Psoas muscle (tissue), 8 donors: Measurements from ENCODE around the gene ZNRF2. TPM values are rescaled to one million over a fixed set of nuclear protein-coding genes. Genes with fewer than 3 reads are reported as not detected.

Source experiments
- ATAC-seq, 4 donors: fragments of 200-7000 bp; cut with Tn5 transposase; one replicate each; pipeline ENCODE4 v1.9.1; 2020; ENCODE audit warnings: moderate library complexity in 3 of 4, mild to moderate bottlenecking in 2 of 4
- DNase-seq, 2 donors: peaks; one replicate each; pipeline ENCODE4 v3.0.0-alpha.2; 2020
- H3K27ac ChIP-seq: fragments of 200-600 bp; one replicate; pipeline ENCODE4 v1.8.0; 2022
- H3K27me3 ChIP-seq, 3 donors: fragments of 200-600 bp in 1 of 3; one replicate each; pipeline versions ENCODE4 v1.6.1 to v1.8.0; 2013 to 2022; ENCODE audit warnings: low read length in 2 of 3, mild to moderate bottlenecking in 2 of 3, moderate library complexity in 1 of 3; ENCODE audit not compliant: insufficient read depth in 3 of 3
- H3K36me3 ChIP-seq, 2 donors: fragments of 200-600 bp in 1 of 2; one replicate each; pipeline versions ENCODE4 v1.6.1 to v1.8.0; 2013 to 2022; ENCODE audit warnings: low read depth in 1 of 2, mild to moderate bottlenecking in 1 of 2, moderate library complexity in 1 of 2; ENCODE audit not compliant: insufficient read depth in 1 of 2
- H3K4me1 ChIP-seq: fragments of 200-600 bp; one replicate; pipeline ENCODE4 v1.8.0; 2022
- H3K4me3 ChIP-seq: fragments of 200-600 bp; one replicate; pipeline ENCODE4 v1.8.0; 2022; ENCODE audit warnings: mild to moderate bottlenecking
- H3K9me3 ChIP-seq: fragments of 200-600 bp; one replicate; pipeline ENCODE4 v1.8.0; 2022
- WGBS, 3 donors: extraction: QIAGEN DNeasy Blood & Tissue Kit; methylation state at CpG; one replicate each; pipeline versions ENCODE4 v1.1.6 to v1.1.7; 2013; 5-methylcytosine and 5-hydroxymethylcytosine counted together
- intact Hi-C, 2 donors: fragments of 100-400 bp; cut with DNase I; formaldehyde crosslinking; loops; one replicate each; pipeline versions ENCODE4 v1.11.0 to v1.14.2; 2022
- polyA plus RNA-seq, 3 donors: library from polyadenylated mRNA; stranded (reverse); fragments of 200-250 nt; gene quantifications; one replicate each; pipeline ENCODE4 v1.2.3, GENCODE V29; 2013
- total RNA-seq, 4 donors: library from RNA; stranded (reverse); fragmentation: NEBNext Ultra II Directional in 2 of 4; extraction: Animal tissue kit (Norgen Biotek cat#: 25700) in 2 of 4; gene quantifications; one replicate each; pipeline versions ENCODE4 v1.2.1 to v1.2.4, GENCODE V29; 2021 to 2023
- TF ChIP-seq, protein P1 (sequence below): fragments of 200-600 bp; IDR thresholded peaks from one replicate; pipeline ENCODE4 v1.8.0; 2022; ENCODE audit warnings: antibody characterized with exemption
- donor health status: healthy with polysubstance abuse.
- donor health status: DM: no; HTN: no; CAD: no; lungs with moderate emphysema.
- donor health status: Bipolar disorder and iron deficiency.
- donor health status: healthy.
- donor health status: DM: yes; HTN: yes; CAD: no.
- donor health status: DM: no; HTN: no; CAD: no.
- donor health status: DM: no; HTN: no; CAD: no.
- donor health status: DM: yes; HTN: yes; CAD: no.

ZNRF2 gene
- total and polyA plus RNA-seq, 7 donors = 3.9 to 21.5 (median 10.2) TPM

GRCh38 chr7:30252885-30253795, 31.3 kb upstream of the ZNRF2 start:
- Histone ChIP-seq H3K27me3 (no peaks in the 10 kb centered on the region), H3K27ac (peak overlapping the region; percentile 74), H3K9me3 (no peaks in the 10 kb centered on the region), H3K4me1 (peaks cover 29% of the 10 kb centered on the region), H3K36me3 (no peaks in the 10 kb centered on the region), H3K4me3 (no peak overlapping the region)
- 34 to 44% (median 37%) methylated on average over 7 of the region's 7 CpGs for WGBS, 3 donors
- ATAC-seq (peak; percentile 87 to 93 (median 88)), DNase-seq (peak; percentile 48 to 77)
- intact Hi-C loops = no loop called here
- TF ChIP-seq, protein P1, sequence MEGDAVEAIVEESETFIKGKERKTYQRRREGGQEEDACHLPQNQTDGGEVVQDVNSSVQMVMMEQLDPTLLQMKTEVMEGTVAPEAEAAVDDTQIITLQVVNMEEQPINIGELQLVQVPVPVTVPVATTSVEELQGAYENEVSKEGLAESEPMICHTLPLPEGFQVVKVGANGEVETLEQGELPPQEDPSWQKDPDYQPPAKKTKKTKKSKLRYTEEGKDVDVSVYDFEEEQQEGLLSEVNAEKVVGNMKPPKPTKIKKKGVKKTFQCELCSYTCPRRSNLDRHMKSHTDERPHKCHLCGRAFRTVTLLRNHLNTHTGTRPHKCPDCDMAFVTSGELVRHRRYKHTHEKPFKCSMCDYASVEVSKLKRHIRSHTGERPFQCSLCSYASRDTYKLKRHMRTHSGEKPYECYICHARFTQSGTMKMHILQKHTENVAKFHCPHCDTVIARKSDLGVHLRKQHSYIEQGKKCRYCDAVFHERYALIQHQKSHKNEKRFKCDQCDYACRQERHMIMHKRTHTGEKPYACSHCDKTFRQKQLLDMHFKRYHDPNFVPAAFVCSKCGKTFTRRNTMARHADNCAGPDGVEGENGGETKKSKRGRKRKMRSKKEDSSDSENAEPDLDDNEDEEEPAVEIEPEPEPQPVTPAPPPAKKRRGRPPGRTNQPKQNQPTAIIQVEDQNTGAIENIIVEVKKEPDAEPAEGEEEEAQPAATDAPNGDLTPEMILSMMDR = no peak

DNA sequence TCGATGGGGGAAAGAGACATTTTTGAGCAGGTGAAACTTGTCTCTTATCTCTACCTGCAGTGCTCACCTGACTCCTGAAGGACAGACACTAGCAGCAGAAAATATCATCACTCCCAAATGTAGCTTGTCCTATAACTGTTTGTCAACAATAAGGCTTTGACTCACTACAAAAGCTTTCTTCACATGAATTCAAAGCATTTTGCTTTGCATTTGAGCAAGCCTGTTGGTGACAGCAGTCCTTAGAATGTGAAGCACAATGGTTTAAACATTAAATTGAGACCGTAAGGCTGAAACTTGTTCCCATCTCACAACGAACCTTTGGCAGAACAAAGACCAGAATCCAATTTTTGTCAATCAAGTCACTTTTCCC, 30.6 kb upstream of the ZNRF2 start:
- peak in 2 of 4 donors; percentile 11 to 26 for ATAC-seq
- Histone ChIP-seq H3K4me3 (no peak overlapping the region), H3K36me3 (no peaks in the 10 kb centered on the region), H3K4me1 (peaks cover 29% of the 10 kb centered on the region), H3K27ac (no peak overlapping the region), H3K9me3 (no peaks in the 10 kb centered on the region), H3K27me3 (no peaks in the 10 kb centered on the region)
- no peak for DNase-seq
- intact Hi-C loops = no loop called here
- WGBS, 3 donors = 57 to 70% (median 62%) methylated on average over 3 of the region's 3 CpGs
- TF ChIP-seq, protein P1 = no peak

- Histone ChIP-seq H3K4me3 (no peak overlapping the region), H3K9me3 (no peaks in the 10 kb centered on the region), H3K27ac (no peak overlapping the region), H3K36me3 (no peaks in the 10 kb centered on the region), H3K27me3 (no peaks in the 10 kb centered on the region), H3K4me1 (peaks cover 29% of the 10 kb centered on the region)
- TF ChIP-seq, protein P1 = no peak
- WGBS, 3 donors = 58 to 71% (median 61%) methylated on average over 5 of the region's 5 CpGs
- intact Hi-C loops = no loop called here
- ATAC-seq = no peak
- no peak for DNase-seq
These were observed 30.1 kb upstream of the ZNRF2 start for GRCh38 chr7:30254248-30254647.

DNA sequence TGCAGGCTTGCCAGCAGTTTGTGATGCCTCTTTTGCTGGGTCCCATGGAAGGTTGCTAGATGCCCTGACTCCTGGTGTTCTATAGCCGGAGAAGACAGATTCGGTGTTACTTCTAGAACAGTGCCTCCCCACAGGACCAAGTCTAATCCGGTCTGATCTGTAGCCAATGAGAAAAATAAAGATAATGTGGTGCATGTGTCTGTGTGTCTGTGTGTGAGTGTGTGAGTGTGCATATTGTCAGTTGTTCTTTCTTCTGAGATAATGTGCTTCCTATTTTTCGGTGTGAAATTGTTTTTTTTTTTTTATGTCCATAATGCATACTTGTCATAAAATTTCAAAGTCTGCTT, 29.7 kb upstream of the ZNRF2 start:
- Histone ChIP-seq H3K4me1 (peaks cover 29% of the 10 kb centered on the region), H3K27ac (no peak overlapping the region), H3K27me3 (no peaks in the 10 kb centered on the region), H3K4me3 (no peak overlapping the region), H3K36me3 (no peaks in the 10 kb centered on the region), H3K9me3 (no peaks in the 10 kb centered on the region)
- ATAC-seq (no peak), DNase-seq (no peak)
- intact Hi-C loops = no loop called here
- TF ChIP-seq, protein P1 = no peak
- 50 to 75% (median 51%) methylated on average over 4 of the region's 4 CpGs for WGBS, 3 donors
